T-helper 22 cell (primary cell): Measurements from ENCODE around the gene VAV1.
"Not testable (repeated sequence)": the region's sequence is repeated elsewhere in the genome, so short reads cannot be mapped to it uniquely, and the experiment has no call there.

Source experiments
- DNase-seq: peaks from one replicate; pipeline ENCODE4 v3.0.0-alpha.2; 2020; ENCODE audit warnings: low read depth

Gene VAV1

DNA sequence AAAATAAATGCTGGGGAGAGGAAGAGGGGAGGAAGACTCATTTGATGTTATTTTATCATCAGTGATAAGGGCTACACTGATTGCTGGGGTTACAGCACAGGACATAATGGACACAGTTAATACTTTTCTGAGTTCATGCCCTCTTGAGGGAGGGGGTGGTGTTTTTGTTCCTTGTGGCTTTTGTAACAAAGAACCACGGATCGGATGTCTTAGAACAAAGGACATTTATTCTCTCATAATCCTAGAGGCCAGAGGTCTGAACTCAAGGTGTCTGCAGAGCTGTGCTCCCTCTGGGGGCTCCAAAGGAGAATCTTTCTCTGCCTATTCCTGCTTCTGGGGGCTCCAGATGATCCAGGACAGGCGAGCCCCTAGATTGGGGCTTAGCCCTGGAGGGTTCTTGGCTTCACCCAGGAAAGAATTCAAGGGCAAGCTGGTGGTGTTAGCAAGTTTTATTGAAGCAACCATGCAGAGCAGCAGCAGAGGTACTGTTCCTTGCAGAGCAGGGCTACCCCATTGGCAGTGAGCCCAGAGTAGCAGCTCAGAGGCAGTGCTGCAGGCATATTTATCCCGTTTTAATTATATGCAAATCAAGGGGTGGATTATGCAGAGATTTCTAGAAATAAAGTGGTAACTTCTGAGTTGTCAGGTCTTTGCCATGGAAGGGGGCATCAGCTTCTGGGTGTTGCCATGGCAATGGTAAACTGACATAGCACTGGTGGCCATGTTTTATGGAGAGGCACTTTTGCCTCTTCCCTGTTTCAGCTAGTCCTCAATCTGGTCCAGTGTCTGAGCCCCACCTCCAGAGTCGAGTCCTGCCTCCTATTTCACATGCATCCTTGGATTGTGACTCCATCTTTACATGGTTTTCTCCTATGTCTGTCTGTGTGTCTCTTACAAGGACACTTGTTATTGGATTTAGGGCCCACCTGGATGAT lies 18.0 kb downstream of the VAV1 start:
- no peak for DNase-seq

DNA sequence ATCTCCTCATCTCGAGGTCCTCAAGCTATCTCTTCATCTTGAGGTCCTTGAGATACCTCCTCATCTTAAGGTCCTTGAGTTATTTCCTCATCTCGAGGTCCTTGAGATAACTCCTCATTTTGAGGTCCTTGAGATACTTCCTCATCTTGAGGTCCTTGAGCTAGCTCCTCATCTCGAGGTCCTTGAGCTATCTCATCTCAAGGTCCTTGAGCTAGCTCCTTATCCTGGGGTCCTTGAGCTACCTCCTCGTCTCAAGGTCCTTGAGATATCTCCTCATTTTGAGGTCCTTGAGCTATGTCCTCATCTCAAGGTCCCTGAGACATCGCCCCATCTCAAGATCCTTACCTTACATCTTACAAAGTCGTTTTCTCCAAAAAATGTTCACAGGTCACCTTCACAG lies 18.7 kb downstream of the VAV1 start:
- no peak for DNase-seq

- no peak for DNase-seq
Observed at GRCh38 chr19:6793411-6793810, 20.9 kb downstream of the VAV1 start.

GRCh38 chr19:6793973-6794372 lies 21.5 kb downstream of the VAV1 start:
- DNase-seq = no peak

GRCh38 chr19:6794686-6795431 lies 22.4 kb downstream of the VAV1 start:
- DNase-seq = no peak

GRCh38 chr19:6796278-6796677 lies 23.8 kb downstream of the VAV1 start:
- no peak for DNase-seq

GRCh38 chr19:6797646-6798045 lies 25.1 kb downstream of the VAV1 start:
- DNase-seq = no peak

DNA sequence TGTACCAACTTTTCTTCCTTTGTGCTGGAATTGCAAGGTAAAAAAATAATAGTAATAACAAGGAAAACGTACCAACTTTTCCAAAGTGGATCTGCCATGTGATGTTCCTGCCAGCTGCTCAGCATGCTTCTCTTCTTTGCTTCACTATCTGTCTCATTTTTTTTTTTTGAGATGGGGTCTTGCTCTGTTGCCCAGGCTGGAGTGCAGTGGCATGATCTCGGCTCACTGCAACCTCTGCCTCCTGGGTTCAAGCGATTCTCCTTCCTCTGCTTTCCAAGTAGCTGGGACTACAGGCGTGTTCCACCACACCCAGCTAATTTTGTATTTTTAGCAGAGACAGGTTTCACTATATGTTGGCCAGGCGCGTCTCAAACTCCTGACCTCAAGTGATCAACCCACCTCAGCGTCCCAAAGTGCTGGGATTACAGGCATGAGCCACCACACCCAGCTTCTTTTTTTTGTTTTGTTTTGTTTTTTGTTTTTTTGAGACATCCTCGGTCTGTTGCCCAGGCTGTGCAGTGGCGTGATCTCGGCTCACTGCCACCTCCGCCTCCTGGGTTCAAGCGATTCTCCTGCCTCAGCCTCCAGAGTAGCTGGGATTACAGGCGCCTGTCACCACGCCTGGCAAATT lies 27.8 kb downstream of the VAV1 start:
- DNase-seq = not testable (repeated sequence)

GRCh38 chr19:6800991-6801484 lies 28.5 kb downstream of the VAV1 start:
- DNase-seq = no peak

- peak; percentile 76 for DNase-seq
Observed at GRCh38 chr19:6801485-6802086, 29.1 kb downstream of the VAV1 start.

DNA sequence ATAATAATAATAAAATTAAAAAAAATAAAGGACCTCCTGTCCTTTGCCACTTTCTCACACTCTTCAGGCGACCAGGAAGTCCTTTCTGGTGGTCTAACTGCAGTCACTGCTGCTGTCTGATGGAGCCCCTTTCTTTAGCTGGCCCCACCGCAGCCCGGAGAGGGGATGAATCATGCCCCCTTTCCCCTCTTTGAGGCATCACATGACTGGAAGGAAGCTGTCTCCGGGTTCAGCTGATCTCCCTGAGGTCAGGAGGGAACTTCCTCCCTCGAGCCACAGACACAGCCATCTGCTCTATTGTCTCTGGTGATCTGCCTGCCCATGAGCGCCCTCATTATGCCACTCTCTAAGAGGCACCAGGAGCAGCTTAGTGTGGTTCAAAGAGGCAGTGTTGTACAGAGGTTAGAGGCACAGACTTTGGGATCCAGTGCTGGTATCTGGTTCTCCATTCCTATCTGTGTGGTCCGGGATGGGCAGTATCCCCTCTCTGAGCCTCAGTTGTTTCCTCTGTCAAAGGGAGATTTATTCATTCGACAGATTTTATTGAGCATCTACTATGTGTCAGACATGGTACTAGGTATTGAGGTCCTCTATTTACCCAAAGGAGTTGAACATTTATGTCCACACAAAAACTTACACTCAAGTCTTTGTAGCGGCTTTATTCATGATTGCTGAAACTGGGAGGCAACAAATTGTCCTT lies 30.0 kb downstream of the VAV1 start:
- peak; percentile 78 for DNase-seq

DNA sequence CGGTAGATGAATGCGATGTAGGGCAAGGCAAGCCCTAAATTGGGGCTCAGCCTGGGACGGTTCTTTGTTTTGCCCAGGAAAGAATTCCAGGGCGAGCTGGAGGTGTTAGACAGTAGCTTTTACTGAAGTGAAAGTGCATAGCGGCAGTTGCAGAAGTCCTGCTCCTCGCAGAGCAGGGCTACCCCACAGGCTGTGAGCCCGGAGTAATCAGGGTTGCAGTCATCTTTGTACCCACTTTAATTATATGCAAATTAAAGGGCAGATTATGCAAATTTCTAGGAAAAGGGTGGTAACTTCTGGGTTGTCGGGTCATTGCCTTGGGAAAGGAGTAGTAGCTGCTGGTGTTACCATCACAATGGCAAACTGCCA lies 30.5 kb downstream of the VAV1 start:
- DNase-seq = no peak

DNA sequence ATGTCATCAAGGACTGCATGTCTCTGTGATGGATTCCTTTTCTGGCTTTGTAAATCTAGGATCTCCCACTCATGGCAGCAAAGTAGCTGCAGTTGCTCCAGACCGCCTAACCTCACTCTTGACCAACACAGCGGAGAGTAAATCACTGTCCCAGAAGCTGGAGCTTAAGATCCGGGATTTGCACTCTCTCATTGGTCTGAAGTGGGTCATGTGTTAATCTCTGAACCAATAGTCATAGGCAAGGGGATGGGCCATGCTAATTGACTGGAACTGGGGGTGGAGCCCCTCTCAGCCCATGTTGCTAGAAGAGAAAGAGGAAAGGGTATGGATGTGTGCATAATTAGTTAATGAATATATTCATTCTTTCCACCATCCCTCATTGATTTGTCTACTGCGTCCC lies 34.0 kb downstream of the VAV1 start:
- no peak for DNase-seq

- DNase-seq = no peak
Observed at GRCh38 chr19:6807291-6807690, 34.8 kb downstream of the VAV1 start.

- no peak for DNase-seq
Observed at GRCh38 chr19:6808494-6808893, 36.0 kb downstream of the VAV1 start.

DNA sequence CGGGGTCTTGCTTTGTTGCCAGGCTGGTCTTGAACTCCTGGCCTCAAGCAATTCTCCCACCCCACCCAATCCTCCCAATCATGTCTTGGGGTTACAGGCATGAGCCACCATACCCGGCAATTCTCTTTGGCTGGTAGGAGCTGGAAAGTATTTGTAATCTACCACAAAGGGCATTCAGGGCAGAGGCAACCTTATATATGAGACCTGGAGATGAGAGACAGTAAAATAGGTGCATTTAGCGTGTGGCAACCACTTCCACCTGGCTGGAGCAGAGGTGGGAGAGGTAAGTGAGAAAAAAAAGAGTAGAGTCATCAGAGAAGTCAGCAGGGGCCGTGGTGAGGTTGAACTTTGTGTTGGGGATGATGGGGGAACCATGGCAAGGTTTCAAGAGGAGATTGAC lies 36.8 kb downstream of the VAV1 start:
- no peak for DNase-seq

DNA sequence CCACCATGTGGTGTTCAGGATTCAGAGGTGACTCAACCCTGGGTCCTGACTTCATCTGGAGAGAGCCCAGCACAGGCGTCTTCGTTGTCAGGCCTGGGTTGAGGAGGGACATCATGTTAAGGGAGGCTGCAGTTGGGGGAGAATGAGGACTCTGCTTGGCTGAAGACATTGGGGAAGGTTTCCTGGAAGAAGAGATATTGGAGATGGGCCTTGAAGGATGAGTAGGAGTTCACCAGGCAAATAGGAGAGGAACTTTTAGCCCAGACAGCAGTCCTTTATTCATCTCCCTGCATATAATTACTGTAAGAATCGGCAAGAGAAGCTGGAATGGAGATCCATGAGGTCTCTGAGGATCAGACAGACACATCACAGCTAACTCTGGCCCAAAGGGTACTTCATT lies 38.9 kb downstream of the VAV1 start:
- no peak for DNase-seq

DNA sequence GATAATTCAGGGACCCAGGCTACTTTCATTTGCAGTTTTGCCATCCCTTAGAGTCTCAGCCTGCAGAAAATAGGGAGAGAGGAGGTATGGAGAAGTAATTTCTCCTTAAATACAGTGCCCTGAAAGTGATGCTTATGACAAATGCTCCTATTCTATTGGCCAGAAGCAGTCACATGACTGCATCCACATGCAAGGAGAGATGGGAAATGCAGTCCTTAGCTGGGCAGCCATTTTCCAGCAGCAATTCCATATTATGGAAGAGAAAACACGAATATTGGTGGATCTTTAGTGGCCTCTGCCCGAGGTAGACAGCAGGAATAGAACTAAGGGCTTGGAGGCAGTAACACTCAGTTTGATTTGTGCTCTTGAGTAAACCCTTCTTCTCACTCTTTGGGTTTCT lies 39.4 kb downstream of the VAV1 start:
- DNase-seq = no peak

DNA sequence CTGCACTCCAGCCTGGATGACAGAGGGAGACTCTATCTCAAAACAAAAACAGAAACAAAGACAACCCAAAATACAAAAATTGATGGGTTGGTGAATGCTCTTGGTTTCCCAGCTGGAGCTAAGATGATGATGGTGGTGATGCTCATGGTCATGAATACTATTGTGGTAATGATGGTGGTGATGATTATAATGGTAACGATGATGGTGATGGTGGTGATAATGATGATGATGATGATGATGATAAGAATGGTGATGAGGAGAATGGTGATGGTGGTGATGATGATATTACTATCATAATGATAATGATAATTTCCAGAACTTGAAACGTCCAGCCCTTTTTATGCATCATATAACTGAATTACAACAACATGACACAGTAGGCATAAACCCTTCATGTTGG lies 40.1 kb downstream of the VAV1 start:
- no peak for DNase-seq

DNA sequence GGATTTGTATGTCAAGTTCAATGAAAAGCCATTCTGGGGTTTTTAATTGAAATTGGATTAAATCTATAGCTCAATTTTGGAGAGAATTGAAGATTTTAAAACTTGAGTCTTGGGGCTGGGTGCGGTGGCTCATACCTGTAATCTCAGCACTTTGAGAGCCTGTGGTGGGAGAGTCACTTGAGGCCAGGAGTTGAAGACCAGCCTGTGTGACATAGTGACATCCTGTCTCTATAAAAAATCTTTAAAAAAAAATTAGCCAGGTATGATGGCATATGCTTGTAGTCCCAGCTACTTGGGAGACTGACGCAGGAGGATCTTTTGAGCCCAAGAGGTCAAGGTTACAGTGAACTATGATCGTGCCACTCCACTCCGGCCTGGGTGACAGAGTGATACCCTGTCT lies 41.2 kb downstream of the VAV1 start:
- DNase-seq = no peak

- DNase-seq = no peak
Observed at GRCh38 chr19:6817179-6817578, 44.7 kb downstream of the VAV1 start.

DNA sequence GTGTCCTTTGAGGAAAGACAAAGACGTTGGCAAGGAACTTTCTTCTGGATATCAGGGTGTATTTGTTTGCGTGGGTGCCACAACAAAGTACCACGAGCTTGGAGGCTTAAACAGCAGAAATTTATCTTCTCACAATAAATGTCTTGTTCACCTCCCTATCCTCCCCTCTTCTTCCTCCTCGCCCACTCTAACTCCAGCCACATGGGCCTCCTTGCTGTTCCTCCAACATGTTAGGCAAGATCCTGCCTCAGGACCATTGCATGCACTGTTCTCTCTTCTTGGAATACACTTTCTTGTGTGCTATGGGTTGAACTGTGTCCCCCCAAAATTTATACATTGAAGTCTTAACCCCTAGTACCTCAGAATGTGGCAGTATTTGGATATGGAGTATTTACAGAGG lies 45.7 kb downstream of the VAV1 start:
- DNase-seq = no peak
